ENCODE data around the gene KIF5B.
"Not testable (repeated sequence)": the region's sequence is repeated elsewhere in the genome, so short reads cannot be mapped to it uniquely, and the experiment has no call there.

The KIF5B gene

DNA sequence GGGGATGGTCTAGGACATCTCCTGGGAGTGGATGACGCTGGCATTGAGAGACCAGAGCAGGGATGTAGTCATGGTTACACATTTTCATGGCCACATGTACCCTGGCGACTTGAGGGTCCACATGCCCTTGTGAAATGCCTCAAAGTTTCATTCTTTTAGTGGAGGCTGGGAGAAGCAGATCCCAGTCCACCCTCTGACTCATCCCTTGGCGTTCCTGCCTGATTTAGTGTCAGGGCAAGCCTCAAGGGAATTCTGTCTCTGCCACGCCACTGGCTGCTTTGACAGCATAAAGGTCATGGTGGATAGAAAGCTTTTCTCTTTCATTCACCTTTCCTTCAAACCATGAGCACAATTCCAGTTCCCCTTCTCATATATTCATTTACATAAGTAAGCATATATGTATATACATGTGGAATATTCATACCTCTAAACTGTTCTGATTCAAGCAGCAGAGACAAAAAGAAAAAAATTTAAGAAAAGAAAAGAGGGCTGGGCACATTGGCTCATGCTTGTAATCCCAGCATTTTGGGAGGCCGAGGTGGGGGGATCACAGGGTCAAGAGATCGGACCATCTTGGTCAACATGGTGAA, 21.8 kb upstream of the KIF5B start:
- Histone ChIP-seq H3K9me3 (ENCODE audit: control insufficient read depth in 1 of 2, low read length in 2 of 2) (no peaks in the 10 kb centered on the region), H3K4me3 (ENCODE audit: low read depth in 1 of 2, low read length in 2 of 2) (no peak overlapping the region), H3K27me3 (ENCODE audit: low read depth, low read length) (no peaks in the 10 kb centered on the region), H3K27ac (ENCODE audit: low read length) (no peak overlapping the region), H3K36me3 (ENCODE audit: control insufficient read depth in 1 of 2, insufficient read depth in 2 of 2, low read length in 2 of 2) (no peaks in the 10 kb centered on the region), H3K4me1 (ENCODE audit: control insufficient read depth in 1 of 2, insufficient read depth in 2 of 2, low read length in 2 of 2) (peaks cover 0 to 15% of the 10 kb centered on the region in 2 donors)

DNA sequence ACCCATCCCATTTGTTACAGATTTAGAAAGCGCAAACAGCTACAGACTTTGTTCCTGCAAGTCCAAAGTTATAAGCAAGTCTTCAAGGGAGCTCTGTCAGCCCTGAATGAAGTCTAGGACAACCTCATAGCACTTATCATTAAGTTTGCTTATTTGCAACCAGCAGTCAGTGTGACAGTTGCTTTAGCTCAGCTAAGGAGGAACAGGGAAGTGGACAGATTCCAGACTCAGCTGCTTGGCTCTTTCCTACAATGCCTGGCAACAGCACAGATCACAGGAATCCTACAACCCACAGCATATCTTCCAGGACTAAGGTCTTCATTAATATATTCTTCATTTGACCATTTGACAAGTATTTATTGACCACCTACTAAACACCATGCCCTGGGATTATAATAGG, 17.4 kb upstream of the KIF5B start:
- Histone ChIP-seq H3K9me3 (ENCODE audit: control insufficient read depth in 1 of 2, low read length in 2 of 2) (no peaks in the 10 kb centered on the region), H3K36me3 (ENCODE audit: control insufficient read depth in 1 of 2, insufficient read depth in 2 of 2, low read length in 2 of 2) (no peaks in the 10 kb centered on the region), H3K4me3 (ENCODE audit: low read depth in 1 of 2, low read length in 2 of 2) (no peak overlapping the region), H3K4me1 (ENCODE audit: control insufficient read depth in 1 of 2, insufficient read depth in 2 of 2, low read length in 2 of 2) (peaks cover 0 to 19% of the 10 kb centered on the region in 2 donors), H3K27me3 (ENCODE audit: low read depth, low read length) (no peaks in the 10 kb centered on the region), H3K27ac (ENCODE audit: low read length) (no peak overlapping the region)

DNA sequence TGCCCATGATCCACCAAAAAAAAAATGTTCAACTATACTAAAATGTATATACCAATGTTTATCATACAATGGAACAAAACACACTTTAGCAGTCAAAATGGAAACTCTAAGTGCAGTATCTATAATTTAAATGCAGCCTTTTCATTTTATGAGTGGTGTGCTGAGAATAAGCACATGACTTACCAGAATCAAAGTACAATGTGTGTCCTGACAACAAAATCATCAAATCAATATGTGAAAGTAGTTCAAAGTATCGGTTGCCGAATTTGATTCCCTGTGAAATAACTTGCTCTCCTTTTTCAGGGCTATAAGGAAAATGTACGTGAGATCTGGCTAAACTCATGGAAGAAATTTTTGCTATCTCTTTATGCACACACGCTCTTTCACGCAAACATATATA, 16.9 kb upstream of the KIF5B start:
- H3K4me1 ChIP-seq (ENCODE audit: control insufficient read depth in 1 of 2, insufficient read depth in 2 of 2, low read length in 2 of 2): peaks cover 0 to 18% of the 10 kb centered on the region in 2 donors
- H3K9me3 ChIP-seq (ENCODE audit: control insufficient read depth in 1 of 2, low read length in 2 of 2): no peaks in the 10 kb centered on the region
- H3K4me3 ChIP-seq (ENCODE audit: low read depth in 1 of 2, low read length in 2 of 2): no peak overlapping the region
- no peak overlapping the region for H3K27ac ChIP-seq (ENCODE audit: low read length)
- H3K27me3 ChIP-seq (ENCODE audit: low read depth, low read length): no peaks in the 10 kb centered on the region
- H3K36me3 ChIP-seq (ENCODE audit: control insufficient read depth in 1 of 2, insufficient read depth in 2 of 2, low read length in 2 of 2): no peaks in the 10 kb centered on the region

DNA sequence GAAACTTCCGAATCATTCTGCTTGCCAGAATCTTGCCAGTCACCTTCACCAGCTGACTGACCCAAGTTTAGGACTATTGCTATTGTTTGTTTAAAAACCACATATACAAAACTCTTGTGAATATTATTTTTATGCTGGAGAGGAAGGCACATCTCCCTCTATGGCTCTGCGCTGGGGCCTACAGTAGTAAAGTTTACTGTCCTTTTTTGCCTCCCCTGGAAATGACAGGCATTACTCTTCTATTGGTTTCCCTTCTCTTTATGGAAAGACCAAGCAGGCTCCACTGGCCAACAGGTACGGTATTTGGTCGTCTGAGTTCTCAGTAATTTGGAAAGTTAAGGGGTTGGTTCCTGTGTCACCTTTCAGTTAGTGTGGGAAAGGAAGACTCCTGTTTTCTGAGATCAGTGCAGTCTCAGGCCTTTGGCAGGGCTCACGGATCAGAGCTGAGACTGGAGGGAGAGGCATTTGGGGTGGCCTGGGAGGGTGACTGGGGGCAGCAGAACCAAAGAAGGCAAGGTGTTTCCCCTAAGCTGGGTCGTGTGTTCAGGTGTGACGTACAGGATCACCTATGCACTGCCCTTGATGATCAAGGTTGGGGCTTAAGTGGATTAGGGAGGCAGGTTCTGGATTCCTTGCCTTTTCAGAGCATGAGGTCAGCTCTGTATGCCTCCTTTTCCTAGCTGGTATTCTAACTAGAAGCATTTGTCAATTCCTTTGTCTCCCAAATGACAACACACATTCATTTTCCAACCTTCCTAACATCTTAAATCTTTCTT, 16.0 kb upstream of the KIF5B start:
- no peak overlapping the region for H3K27ac ChIP-seq (ENCODE audit: low read length)
- no peaks in the 10 kb centered on the region for H3K27me3 ChIP-seq (ENCODE audit: low read depth, low read length)
- no peak overlapping the region for H3K4me3 ChIP-seq (ENCODE audit: low read depth in 1 of 2, low read length in 2 of 2)
- peaks cover 0 to 13% of the 10 kb centered on the region in 2 donors for H3K4me1 ChIP-seq (ENCODE audit: control insufficient read depth in 1 of 2, insufficient read depth in 2 of 2, low read length in 2 of 2)
- no peaks in the 10 kb centered on the region for H3K9me3 ChIP-seq (ENCODE audit: control insufficient read depth in 1 of 2, low read length in 2 of 2)
- no peaks in the 10 kb centered on the region for H3K36me3 ChIP-seq (ENCODE audit: control insufficient read depth in 1 of 2, insufficient read depth in 2 of 2, low read length in 2 of 2)

DNA sequence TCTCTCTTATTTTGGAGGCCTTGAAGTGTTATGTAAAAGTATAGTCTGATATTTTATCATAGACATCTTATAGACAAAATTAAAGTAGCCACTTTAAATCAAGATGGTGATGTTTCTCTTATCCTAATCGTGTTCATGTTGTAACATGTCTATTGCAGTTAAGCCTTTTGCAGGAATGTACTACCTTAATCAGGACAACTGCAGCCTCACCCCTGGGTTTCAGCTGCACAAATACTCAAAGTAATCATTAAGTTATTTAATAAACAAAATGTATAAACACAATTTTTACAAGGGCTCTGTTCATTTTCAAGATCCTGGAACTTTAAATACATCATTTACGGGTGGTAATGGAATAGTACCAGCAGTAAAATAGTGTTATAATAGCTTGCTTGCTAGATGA, 14.4 kb upstream of the KIF5B start:
- H3K27me3 ChIP-seq (ENCODE audit: low read depth, low read length): no peaks in the 10 kb centered on the region
- H3K9me3 ChIP-seq (ENCODE audit: control insufficient read depth in 1 of 2, low read length in 2 of 2): no peaks in the 10 kb centered on the region
- H3K4me1 ChIP-seq (ENCODE audit: control insufficient read depth in 1 of 2, insufficient read depth in 2 of 2, low read length in 2 of 2): peaks cover 0 to 13% of the 10 kb centered on the region in 2 donors
- no peak overlapping the region for H3K4me3 ChIP-seq (ENCODE audit: low read depth in 1 of 2, low read length in 2 of 2)
- no peaks in the 10 kb centered on the region for H3K36me3 ChIP-seq (ENCODE audit: control insufficient read depth in 1 of 2, insufficient read depth in 2 of 2, low read length in 2 of 2)
- H3K27ac ChIP-seq (ENCODE audit: low read length): no peak overlapping the region

DNA sequence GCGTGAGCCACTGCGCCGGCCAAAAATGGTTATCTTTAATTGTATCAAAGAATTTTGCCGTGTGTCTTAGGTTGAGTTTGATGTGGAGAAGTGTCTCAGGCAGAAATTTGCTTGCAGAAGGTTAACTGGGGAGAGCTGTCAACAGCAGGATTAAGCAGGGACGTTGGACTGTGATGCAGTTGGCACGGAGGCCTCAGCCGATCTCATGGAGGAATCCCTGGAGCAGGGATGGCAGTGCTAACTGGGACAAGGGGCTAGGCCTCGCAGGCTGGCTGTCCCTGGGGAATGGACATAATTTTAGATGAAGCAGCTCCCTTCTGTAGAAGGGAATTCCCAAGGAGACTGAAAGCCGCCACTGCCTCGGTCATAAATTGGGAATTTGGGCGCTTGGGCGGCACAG, 12.3 kb upstream of the KIF5B start:
- Histone ChIP-seq H3K27ac (ENCODE audit: low read length) (no peak overlapping the region), H3K36me3 (ENCODE audit: control insufficient read depth in 1 of 2, insufficient read depth in 2 of 2, low read length in 2 of 2) (no peaks in the 10 kb centered on the region), H3K27me3 (ENCODE audit: low read depth, low read length) (no peaks in the 10 kb centered on the region), H3K4me1 (ENCODE audit: control insufficient read depth in 1 of 2, insufficient read depth in 2 of 2, low read length in 2 of 2) (peaks cover 0 to 8% of the 10 kb centered on the region in 2 donors), H3K9me3 (ENCODE audit: control insufficient read depth in 1 of 2, low read length in 2 of 2) (no peaks in the 10 kb centered on the region), H3K4me3 (ENCODE audit: low read depth in 1 of 2, low read length in 2 of 2) (no peak overlapping the region)

DNA sequence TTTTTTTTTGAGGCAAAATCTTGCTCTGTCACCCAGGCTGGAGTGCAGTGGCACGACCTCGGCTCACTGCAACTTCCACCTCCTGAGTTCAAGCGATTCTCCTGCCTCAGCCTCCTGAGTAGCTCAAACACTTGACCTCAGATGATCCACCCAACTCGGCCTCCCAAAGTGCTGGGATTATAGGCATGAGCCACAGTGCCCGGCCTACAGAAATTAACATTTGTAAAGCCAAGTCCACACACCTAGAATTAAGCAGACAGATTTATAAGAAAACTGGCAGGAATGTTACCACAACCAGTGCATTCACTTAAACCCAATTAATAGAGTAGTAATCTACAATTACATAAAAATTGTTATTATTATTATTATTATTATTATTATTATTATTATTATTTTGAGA, 11.7 kb upstream of the KIF5B start:
- not testable (repeated sequence) for H3K27me3 ChIP-seq (ENCODE audit: low read depth, low read length); H3K4me1 ChIP-seq (ENCODE audit: control insufficient read depth in 1 of 2, insufficient read depth in 2 of 2, low read length in 2 of 2); H3K9me3 ChIP-seq (ENCODE audit: control insufficient read depth in 1 of 2, low read length in 2 of 2); H3K27ac ChIP-seq (ENCODE audit: low read length); H3K36me3 ChIP-seq (ENCODE audit: control insufficient read depth in 1 of 2, insufficient read depth in 2 of 2, low read length in 2 of 2); H3K4me3 ChIP-seq (ENCODE audit: low read depth in 1 of 2, low read length in 2 of 2)

DNA sequence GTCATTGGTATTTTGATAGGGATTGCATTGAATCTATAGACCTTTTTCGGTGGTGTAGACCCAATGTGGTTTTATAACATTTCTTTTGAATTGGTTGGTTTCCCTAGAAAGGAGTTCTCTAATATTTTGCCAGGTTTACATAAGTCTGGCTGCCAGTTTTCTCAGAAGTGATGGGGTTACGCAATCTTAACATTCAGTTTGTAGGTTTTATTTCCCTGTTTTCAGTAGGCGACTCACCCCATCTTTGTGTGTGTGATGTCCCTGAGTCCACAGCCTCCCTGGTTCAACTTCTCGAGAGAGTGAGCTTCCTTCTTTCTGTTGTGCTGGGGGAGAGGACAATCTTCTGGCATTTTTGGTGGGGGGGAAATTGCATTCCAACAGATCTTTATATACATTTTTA, 9.6 kb upstream of the KIF5B start:
- no peaks in the 10 kb centered on the region for H3K4me1 ChIP-seq (ENCODE audit: control insufficient read depth in 1 of 2, insufficient read depth in 2 of 2, low read length in 2 of 2)
- H3K36me3 ChIP-seq (ENCODE audit: control insufficient read depth in 1 of 2, insufficient read depth in 2 of 2, low read length in 2 of 2): no peaks in the 10 kb centered on the region
- no peaks in the 10 kb centered on the region for H3K9me3 ChIP-seq (ENCODE audit: control insufficient read depth in 1 of 2, low read length in 2 of 2)
- H3K27me3 ChIP-seq (ENCODE audit: low read depth, low read length): no peaks in the 10 kb centered on the region
- no peak overlapping the region for H3K4me3 ChIP-seq (ENCODE audit: low read depth in 1 of 2, low read length in 2 of 2)
- H3K27ac ChIP-seq (ENCODE audit: low read length): no peak overlapping the region

DNA sequence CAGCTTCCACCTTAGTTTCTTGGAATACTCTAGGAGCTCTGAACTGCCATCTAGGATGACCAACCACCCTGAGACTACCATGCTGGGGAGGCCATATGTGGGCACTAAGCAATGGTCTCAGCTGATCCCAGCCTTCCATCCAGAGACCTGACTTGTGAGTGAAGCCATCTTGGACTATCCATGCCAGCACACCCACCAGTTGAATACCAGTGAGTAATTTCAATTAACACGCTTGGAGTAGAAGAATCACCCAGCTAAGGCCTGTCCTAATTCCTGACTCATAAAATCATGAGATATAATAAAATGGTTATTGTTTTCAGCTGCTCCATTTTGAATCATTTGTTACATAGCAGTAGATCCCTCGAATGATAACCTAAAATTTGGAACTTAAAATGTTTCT, 5.2 kb upstream of the KIF5B start:
- no peak overlapping the region for H3K4me3 ChIP-seq (ENCODE audit: low read depth in 1 of 2, low read length in 2 of 2)
- H3K27me3 ChIP-seq (ENCODE audit: low read depth, low read length): no peaks in the 10 kb centered on the region
- peaks cover 0 to 10% of the 10 kb centered on the region in 2 donors for H3K4me1 ChIP-seq (ENCODE audit: control insufficient read depth in 1 of 2, insufficient read depth in 2 of 2, low read length in 2 of 2)
- H3K9me3 ChIP-seq (ENCODE audit: control insufficient read depth in 1 of 2, low read length in 2 of 2): no peaks in the 10 kb centered on the region
- no peaks in the 10 kb centered on the region for H3K36me3 ChIP-seq (ENCODE audit: control insufficient read depth in 1 of 2, insufficient read depth in 2 of 2, low read length in 2 of 2)
- H3K27ac ChIP-seq (ENCODE audit: low read length): no peak overlapping the region

DNA sequence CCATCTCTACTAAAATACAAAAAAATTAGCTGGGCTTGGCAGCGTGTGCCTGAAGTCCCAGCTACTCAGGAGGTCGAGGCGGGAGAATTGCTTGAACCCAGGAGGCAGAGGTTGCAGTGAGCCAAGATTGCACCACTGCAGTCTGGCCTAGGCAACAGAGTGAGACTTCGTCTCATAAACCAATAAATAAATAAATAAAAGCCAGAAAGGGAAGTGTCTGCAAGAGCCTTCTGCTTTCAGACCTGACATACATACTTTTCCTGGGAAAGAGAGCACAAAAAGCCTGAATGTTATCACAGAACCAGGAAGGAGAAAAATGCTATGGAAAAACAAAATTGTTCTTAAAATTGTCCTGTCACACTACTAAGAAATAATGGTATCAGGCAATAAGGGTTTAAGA, 4.1 kb upstream of the KIF5B start:
- no peak overlapping the region for H3K27ac ChIP-seq (ENCODE audit: low read length)
- H3K4me3 ChIP-seq (ENCODE audit: low read depth in 1 of 2, low read length in 2 of 2): no peak overlapping the region
- no peaks in the 10 kb centered on the region for H3K9me3 ChIP-seq (ENCODE audit: control insufficient read depth in 1 of 2, low read length in 2 of 2)
- peaks cover 0 to 10% of the 10 kb centered on the region in 2 donors for H3K4me1 ChIP-seq (ENCODE audit: control insufficient read depth in 1 of 2, insufficient read depth in 2 of 2, low read length in 2 of 2)
- peaks cover 0 to 5% of the 10 kb centered on the region in 2 donors for H3K36me3 ChIP-seq (ENCODE audit: control insufficient read depth in 1 of 2, insufficient read depth in 2 of 2, low read length in 2 of 2)
- no peaks in the 10 kb centered on the region for H3K27me3 ChIP-seq (ENCODE audit: low read depth, low read length)

DNA sequence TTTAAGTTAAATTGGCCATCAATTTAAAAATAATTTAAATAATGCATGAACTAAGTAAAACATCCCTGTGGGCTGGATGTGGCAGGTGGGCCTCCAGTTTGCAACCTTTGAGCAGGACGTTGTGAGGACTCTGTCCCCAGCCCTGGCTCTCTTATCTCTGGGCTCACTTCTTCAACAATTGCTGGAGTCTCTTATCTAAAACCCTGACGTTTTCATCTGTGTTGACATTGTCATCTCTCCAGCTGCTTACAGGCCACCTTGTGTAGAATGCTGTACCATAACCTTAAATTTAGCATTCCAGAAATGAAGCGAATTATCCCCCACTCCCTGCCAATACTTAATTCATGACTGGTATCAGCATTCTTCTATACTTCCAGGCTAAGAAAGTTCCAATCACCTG, 3.2 kb upstream of the KIF5B start:
- H3K27me3 ChIP-seq (ENCODE audit: low read depth, low read length): no peaks in the 10 kb centered on the region

DNA sequence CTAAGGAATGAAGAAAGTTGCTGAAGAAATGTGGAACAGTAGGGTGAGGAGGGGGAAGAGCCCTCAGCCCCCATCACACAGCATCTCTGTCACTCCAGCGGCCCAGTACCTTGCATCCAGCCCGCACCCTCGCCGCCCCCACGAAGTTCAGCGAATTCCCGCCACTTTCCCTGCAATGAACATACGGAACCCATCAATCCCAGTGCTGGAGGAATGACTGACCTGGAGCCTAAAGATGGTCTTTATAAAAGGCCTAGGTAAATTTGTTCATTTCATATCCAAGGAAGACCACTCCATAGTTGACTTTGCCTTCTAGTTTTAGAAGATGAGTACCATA, 779 bp upstream of the KIF5B start:
- H3K9me3 ChIP-seq (ENCODE audit: control insufficient read depth in 1 of 2, low read length in 2 of 2): no peaks in the 10 kb centered on the region
- H3K27me3 ChIP-seq (ENCODE audit: low read depth, low read length): no peaks in the 10 kb centered on the region
- peak overlapping the region; percentile 96 to 98 for H3K4me3 ChIP-seq (ENCODE audit: low read depth in 1 of 2, low read length in 2 of 2)
- H3K27ac ChIP-seq (ENCODE audit: low read length): peak overlapping the region; percentile 96
- peaks cover 0 to 5% of the 10 kb centered on the region in 2 donors for H3K36me3 ChIP-seq (ENCODE audit: control insufficient read depth in 1 of 2, insufficient read depth in 2 of 2, low read length in 2 of 2)
- peaks cover 1 to 20% of the 10 kb centered on the region in 2 donors for H3K4me1 ChIP-seq (ENCODE audit: control insufficient read depth in 1 of 2, insufficient read depth in 2 of 2, low read length in 2 of 2)

More for the DNA sequence above, 3.2 kb upstream of the KIF5B start:
- Histone ChIP-seq H3K4me3 (ENCODE audit: low read depth in 1 of 2, low read length in 2 of 2) (no peak overlapping the region), H3K36me3 (ENCODE audit: control insufficient read depth in 1 of 2, insufficient read depth in 2 of 2, low read length in 2 of 2) (peaks cover 0 to 5% of the 10 kb centered on the region in 2 donors), H3K9me3 (ENCODE audit: control insufficient read depth in 1 of 2, low read length in 2 of 2) (no peaks in the 10 kb centered on the region), H3K27ac (ENCODE audit: low read length) (no peak overlapping the region), H3K4me1 (ENCODE audit: control insufficient read depth in 1 of 2, insufficient read depth in 2 of 2, low read length in 2 of 2) (peaks cover 0 to 10% of the 10 kb centered on the region in 2 donors)

Measured in muscle layer of duodenum (tissue), 2 donors.